H9 (cell line): Measurements from ENCODE around the gene COL18A1. TPM values are rescaled to one million over a fixed set of nuclear protein-coding genes. Genes with fewer than 3 reads are reported as not detected.

Experiments used
- DNase-seq: peaks from one replicate; pipeline ENCODE4 v3.0.0-alpha.2; 2017
- H2AFZ ChIP-seq: one replicate; pipeline ENCODE4 v1.6.1; 2013; ENCODE audit warnings: mild to moderate bottlenecking, low read length, control low read depth, moderate library complexity
- H2AK5ac ChIP-seq: 2 replicates; pipeline ENCODE4 v1.6.1; 2013; ENCODE audit warnings: low read length, control low read depth, mixed read lengths; ENCODE audit not compliant: insufficient read length
- H2BK120ac ChIP-seq: one replicate; pipeline ENCODE4 v1.6.1; 2013; ENCODE audit warnings: low read depth, mild to moderate bottlenecking, low read length, control low read depth, inconsistent platforms; ENCODE audit not compliant: poor library complexity, severe bottlenecking
- H2BK12ac ChIP-seq: 2 replicates; pipeline ENCODE4 v1.6.1; 2013; ENCODE audit warnings: low read length, control low read depth, mixed read lengths, low read depth; ENCODE audit not compliant: insufficient read length
- H2BK15ac ChIP-seq: 2 replicates; pipeline ENCODE4 v1.6.1; 2013; ENCODE audit warnings: low read depth, low read length, control low read depth
- H2BK20ac ChIP-seq: one replicate; pipeline ENCODE4 v1.6.1; 2013; ENCODE audit warnings: low read depth, mild to moderate bottlenecking, low read length, control low read depth, inconsistent platforms; ENCODE audit not compliant: poor library complexity, severe bottlenecking
- H2BK5ac ChIP-seq: 2 replicates; pipeline ENCODE4 v1.6.1; 2013; ENCODE audit warnings: low read length, control low read depth, mixed read lengths; ENCODE audit not compliant: insufficient read length
- H3K14ac ChIP-seq: 2 replicates; pipeline ENCODE4 v1.6.1; 2013; ENCODE audit warnings: low read length, control low read depth; ENCODE audit not compliant: insufficient read depth
- H3K18ac ChIP-seq: 2 replicates; pipeline ENCODE4 v1.6.1; 2013; ENCODE audit warnings: low read depth, mild to moderate bottlenecking, mixed read lengths, low read length, control low read depth; ENCODE audit not compliant: insufficient read length
- H3K23ac ChIP-seq: 2 replicates; pipeline ENCODE4 v1.6.1; 2013; ENCODE audit warnings: low read length, control low read depth, mixed read lengths, low read depth; ENCODE audit not compliant: insufficient read length
- H3K23me2 ChIP-seq: 2 replicates; pipeline ENCODE4 v1.6.1; 2013; ENCODE audit warnings: low read depth, mild to moderate bottlenecking, mixed read lengths, low read length, control low read depth; ENCODE audit not compliant: insufficient read length, poor library complexity, severe bottlenecking
- H3K27ac ChIP-seq: 2 replicates; pipeline ENCODE4 v1.5.1; 2013; ENCODE audit warnings: low read length, control low read depth, mixed read lengths, low read depth; ENCODE audit not compliant: insufficient read length
- H3K27me3 ChIP-seq: 2 replicates; pipeline ENCODE4 v1.6.1; 2013; ENCODE audit warnings: low read length, control low read depth, inconsistent platforms; ENCODE audit not compliant: insufficient read depth
- H3K4ac ChIP-seq: 2 replicates; pipeline ENCODE4 v1.6.1; 2013; ENCODE audit warnings: low read depth, mild to moderate bottlenecking, control low read depth, inconsistent platforms, low read length, moderate library complexity
- H3K4me1 ChIP-seq: 2 replicates; pipeline ENCODE4 v1.6.1; 2013; ENCODE audit warnings: low read length, control low read depth, inconsistent platforms; ENCODE audit not compliant: insufficient read depth
- H3K4me2 ChIP-seq: 2 replicates; pipeline ENCODE4 v1.6.1; 2013; ENCODE audit warnings: low read length, control low read depth, mixed read lengths; ENCODE audit not compliant: insufficient read length, insufficient read depth
- H3K56ac ChIP-seq: 2 replicates; pipeline ENCODE4 v1.6.1; 2013; ENCODE audit warnings: low read depth, mild to moderate bottlenecking, mixed read lengths, low read length, control low read depth; ENCODE audit not compliant: insufficient read length
- H3K79me1 ChIP-seq: 2 replicates; pipeline ENCODE4 v1.6.1; 2013; ENCODE audit warnings: low read depth, mild to moderate bottlenecking, moderate library complexity, low read length, control low read depth, inconsistent platforms; ENCODE audit not compliant: insufficient read depth, poor library complexity, severe bottlenecking
- H3K79me2 ChIP-seq: 2 replicates; pipeline ENCODE4 v1.6.1; 2013; ENCODE audit warnings: low read length, control low read depth, inconsistent platforms; ENCODE audit not compliant: insufficient read depth
- H3K9ac ChIP-seq: 2 replicates; pipeline ENCODE4 v1.6.1; 2013; ENCODE audit warnings: low read length, control low read depth, mixed read lengths; ENCODE audit not compliant: insufficient read length; ENCODE audit errors: extremely low read depth
- H3K9me3 ChIP-seq: one replicate; pipeline ENCODE4 v1.6.1; 2013; ENCODE audit warnings: low read depth, low read length, inconsistent platforms; ENCODE audit not compliant: control insufficient read depth
- H3T11ph ChIP-seq: one replicate; pipeline ENCODE4 v1.6.1; 2013; ENCODE audit warnings: mild to moderate bottlenecking, low read length, control low read depth, inconsistent platforms
- H4K20me1 ChIP-seq: one replicate; pipeline ENCODE4 v1.6.1; 2013; ENCODE audit not compliant: control insufficient read depth, insufficient read length, insufficient read depth
- H4K5ac ChIP-seq: 2 replicates; pipeline ENCODE4 v1.6.1; 2013; ENCODE audit warnings: low read depth, mild to moderate bottlenecking, mixed read lengths, low read length, control low read depth; ENCODE audit not compliant: insufficient read length
- H4K8ac ChIP-seq: replicated peaks from 2 replicates; pipeline ENCODE4 v1.6.1; 2013; ENCODE audit warnings: low read length, control low read depth, mixed read lengths, low read depth; ENCODE audit not compliant: insufficient read length
- H4K91ac ChIP-seq: 2 replicates; pipeline ENCODE4 v1.6.1; 2013; ENCODE audit warnings: low read depth, mild to moderate bottlenecking, moderate library complexity, mixed read lengths, low read length, control low read depth; ENCODE audit not compliant: insufficient read length
- H3K27ac Mint-ChIP-seq, 3 experiments: 2 replicates in 2 of 3; 3 replicates in 1 of 3; pipeline ENCODE4 v1.8.0; 2020 to 2021; ENCODE audit warnings: mixed read lengths in 3 of 3, mild to moderate bottlenecking in 1 of 3, moderate library complexity in 1 of 3
- H3K27me3 Mint-ChIP-seq: 2 replicates; pipeline ENCODE4 v1.8.0; 2021; ENCODE audit warnings: low read depth, mild to moderate bottlenecking, moderate library complexity, mixed read lengths
- H3K36me3 Mint-ChIP-seq, 3 experiments: 2 replicates in 2 of 3; 3 replicates in 1 of 3; pipeline ENCODE4 v1.8.0; 2020 to 2021; ENCODE audit warnings: low read depth in 3 of 3, mixed read lengths in 3 of 3; ENCODE audit not compliant: insufficient read depth in 1 of 3
- H3K4me1 Mint-ChIP-seq, 2 experiments: 2 replicates each; pipeline ENCODE4 v1.8.0; 2020; ENCODE audit warnings: mixed read lengths in 2 of 2
- H3K4me3 Mint-ChIP-seq, 2 experiments: 2 replicates in 1 of 2; 3 replicates in 1 of 2; pipeline ENCODE4 v1.8.0; 2020 to 2021; ENCODE audit warnings: mild to moderate bottlenecking in 2 of 2, mixed read lengths in 2 of 2, moderate library complexity in 1 of 2
- H3K9me3 Mint-ChIP-seq, 2 experiments: 2 replicates in 1 of 2; 3 replicates in 1 of 2; pipeline ENCODE4 v1.8.0; 2020; ENCODE audit warnings: mild to moderate bottlenecking in 2 of 2, mixed read lengths in 2 of 2, moderate library complexity in 1 of 2
- CTCF ChIP-seq: fragments of 200-600 bp; sonication (generic); conservative IDR thresholded peaks from 3 replicates; pipeline ENCODE4 v1.8.0; 2021; ENCODE audit warnings: antibody characterized with exemption, mild to moderate bottlenecking
- WGBS: extraction: QIAGEN DNeasy Blood & Tissue Kit; methylation state at CpG from one replicate; pipeline ENCODE4 v1.1.7; 2013; ENCODE audit warnings: missing lambda C conversion rate, low lambda C conversion rate, mixed read lengths; ENCODE audit not compliant: insufficient read length; ENCODE audit errors: extremely low coverage; 5-methylcytosine and 5-hydroxymethylcytosine counted together
- total RNA-seq: library from RNA; stranded (reverse); gene quantifications from 2 replicates; pipeline ENCODE4 v1.2.1, GENCODE V29; 2021

COL18A1 gene
- total RNA-seq, 1 experiment from 2014 or later = 232 TPM

- Histone ChIP-seq H3K27me3 (no peaks in the 10 kb centered on the region), H3K79me1 (peaks cover 2% of the 10 kb centered on the region), H2BK5ac (no peak overlapping the region), H3T11ph (no peak overlapping the region), H3K4me2 (no peak overlapping the region), H4K20me1 (no peaks in the 10 kb centered on the region), H3K56ac (no peak overlapping the region), H3K14ac (no peak overlapping the region), H3K23me2 (no peaks in the 10 kb centered on the region), H3K23ac (no peak overlapping the region), H3K4ac (no peak overlapping the region), H2AK5ac (no peak overlapping the region), H4K5ac (no peak overlapping the region), H3K4me1 (no peaks in the 10 kb centered on the region; the same call in 1 of the 2 replicates), H2BK120ac (no peak overlapping the region), H2AFZ (no peak overlapping the region), H2BK20ac (no peak overlapping the region), H3K9ac (no peak overlapping the region), H3K79me2 (peaks cover 50% of the 10 kb centered on the region; the same call in 1 of the 2 replicates), H2BK12ac (no peak overlapping the region), H3K18ac (no peak overlapping the region), H4K8ac (no peak overlapping the region), H3K9me3 (no peaks in the 10 kb centered on the region), H2BK15ac (no peak overlapping the region), H4K91ac (no peak overlapping the region), H3K27ac (no peak overlapping the region)
- Mint-ChIP-seq H3K4me1 (peaks cover 49 to 64% of the 10 kb centered on the region in 2 experiments), H3K36me3 (peaks cover 2 to 21% (median 16%) of the 10 kb centered on the region in 3 experiments; a peak in 6 of 7 replicates), H3K4me3 (no peak overlapping the region), H3K27me3 (no peaks in the 10 kb centered on the region; the same call in 1 of the 2 replicates), H3K27ac (no peak overlapping the region), H3K9me3 (no peaks in the 10 kb centered on the region)
- DNase-seq = no peak
- TF ChIP-seq CTCF = no peak
- no CpG with 5 or more reads among the region's 18 CpGs for WGBS
Measured at GRCh38 chr21:45428534-45428933, 23.6 kb downstream of the COL18A1 start.
